Right ventricle myocardium superior (tissue), 1 donor: ENCODE data around the gene TARS1. TPM values are rescaled to one million over a fixed set of nuclear protein-coding genes. Genes with fewer than 3 reads are reported as not detected.

ENCODE experiments used
- ATAC-seq: fragments of 200-7000 bp; cut with Tn5 transposase; one replicate; pipeline ENCODE4 v1.9.1; 2020; ENCODE audit warnings: mild to moderate bottlenecking; ENCODE audit not compliant: poor library complexity
- DNase-seq: peaks from one replicate; pipeline ENCODE4 v3.0.0-alpha.2; 2020
- intact Hi-C: fragments of 100-400 bp; cut with DNase I; formaldehyde crosslinking; loops from one replicate; pipeline ENCODE4 v1.11.2; 2022
- long read RNA-seq: library from polyadenylated mRNA; unstranded; transcript quantifications from one replicate; pipeline ENCODE4 v2.0.0, GENCODE V29; 2021
- total RNA-seq: library from RNA; stranded (reverse); fragmentation: NEBNext Ultra II Directional; extraction: Animal tissue kit (Norgen Biotek cat#: 25700); gene quantifications from one replicate; pipeline ENCODE4 v1.2.1, GENCODE V29; 2021
- donor health status: DM: no; HTN: yes; CAD: no; lungs with severe emphysema.

TARS1 gene
- 63.4 TPM for total RNA-seq
- long read RNA-seq, full-length matches to known transcripts = 124 of 129 reads
- long read RNA-seq, partial matches to known transcripts = 2 of 129 reads
- long read RNA-seq, other reads (novel, unspliced or antisense) = 3 of 129 reads

DNA sequence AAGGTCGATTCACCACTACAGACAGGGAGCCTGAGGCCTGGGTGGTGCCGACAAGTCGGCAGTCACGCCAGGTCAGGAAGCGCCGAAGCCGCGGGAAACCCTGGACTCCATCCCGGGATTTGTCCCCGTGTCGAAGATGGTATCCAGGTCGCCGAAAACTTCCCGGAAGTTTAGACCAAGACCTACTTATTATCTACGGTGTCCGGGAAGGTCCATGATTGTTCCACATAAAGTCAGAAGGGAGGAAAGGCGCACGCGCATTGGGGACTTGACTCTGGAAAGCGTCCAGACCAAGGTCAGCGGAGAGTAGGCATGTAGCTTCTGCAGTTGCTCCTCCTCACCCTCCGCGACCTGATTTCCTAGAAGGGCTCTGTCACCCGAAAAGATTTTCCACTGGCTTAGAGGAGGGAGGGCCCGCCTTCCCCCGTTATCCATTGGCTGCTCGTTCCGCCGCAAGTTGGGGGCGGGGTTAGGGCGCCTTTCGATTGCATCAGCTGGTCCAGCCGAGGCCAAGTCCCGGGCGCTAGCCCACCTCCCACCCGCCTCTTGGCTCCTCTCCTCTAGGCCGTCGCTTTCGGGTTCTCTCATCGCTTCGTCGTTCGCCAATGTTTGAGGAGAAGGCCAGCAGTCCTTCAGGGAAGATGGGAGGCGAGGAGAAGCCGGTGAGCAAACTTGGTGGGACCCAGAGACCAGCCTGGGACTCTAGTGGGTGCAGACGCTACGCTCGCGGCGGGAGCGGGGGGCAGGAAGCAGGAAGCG lies at the start of gene TARS1:
TSS of gene TARS1 (plus strand) at position 484 of the 759 bp plus-strand sequence. CDS start at position 606, 122 bp downstream.
- DNase-seq (peak; percentile 98), ATAC-seq (peak; percentile 98)
- intact Hi-C loops = loop anchor here (10.0 kb wide), 1 partner anchor 1474 kb away; the partner anchor contains the start of genes BRIX1 and RAD1

DNA sequence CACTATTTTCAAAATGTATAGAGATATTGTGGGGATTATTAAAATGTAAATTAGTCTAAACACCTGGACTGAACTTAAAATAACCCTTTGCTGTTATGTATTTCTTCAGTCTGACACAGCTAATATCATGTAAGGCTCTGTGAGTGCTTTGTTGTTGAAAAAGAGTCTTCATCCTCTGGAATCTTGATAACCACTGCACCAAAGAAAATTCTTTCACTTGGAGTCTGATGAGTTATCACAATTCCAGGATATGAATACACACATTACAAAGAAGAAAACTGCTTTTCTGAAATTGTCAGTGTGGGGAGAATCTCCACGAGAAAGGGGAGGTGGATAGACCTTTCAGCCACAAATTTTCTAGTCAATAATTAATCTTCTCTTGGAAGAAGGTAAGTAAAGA lies 42.3 kb upstream of the TARS1 start:
- no peak for DNase-seq
- ATAC-seq = no peak
- intact Hi-C loops = no loop called here

DNA sequence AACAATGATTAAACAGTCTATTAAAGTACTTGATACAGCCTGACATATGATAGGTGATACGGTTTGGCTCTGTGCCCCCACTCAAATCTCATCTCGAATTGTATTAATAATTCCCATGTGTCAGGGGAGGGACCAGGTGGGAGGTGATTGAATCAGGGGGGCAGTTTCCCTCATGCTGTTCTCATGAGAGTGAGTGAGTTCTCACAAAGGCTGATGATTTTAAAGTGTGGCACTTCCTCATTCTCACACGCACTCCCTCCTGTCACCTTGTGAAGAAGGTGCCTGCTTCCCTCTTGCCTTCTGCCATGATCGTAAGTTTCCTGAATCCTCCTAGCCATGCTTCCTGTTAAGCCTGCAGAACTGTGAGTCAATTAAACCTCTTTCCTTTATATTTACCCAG lies 40.1 kb upstream of the TARS1 start:
- no peak for DNase-seq

DNA sequence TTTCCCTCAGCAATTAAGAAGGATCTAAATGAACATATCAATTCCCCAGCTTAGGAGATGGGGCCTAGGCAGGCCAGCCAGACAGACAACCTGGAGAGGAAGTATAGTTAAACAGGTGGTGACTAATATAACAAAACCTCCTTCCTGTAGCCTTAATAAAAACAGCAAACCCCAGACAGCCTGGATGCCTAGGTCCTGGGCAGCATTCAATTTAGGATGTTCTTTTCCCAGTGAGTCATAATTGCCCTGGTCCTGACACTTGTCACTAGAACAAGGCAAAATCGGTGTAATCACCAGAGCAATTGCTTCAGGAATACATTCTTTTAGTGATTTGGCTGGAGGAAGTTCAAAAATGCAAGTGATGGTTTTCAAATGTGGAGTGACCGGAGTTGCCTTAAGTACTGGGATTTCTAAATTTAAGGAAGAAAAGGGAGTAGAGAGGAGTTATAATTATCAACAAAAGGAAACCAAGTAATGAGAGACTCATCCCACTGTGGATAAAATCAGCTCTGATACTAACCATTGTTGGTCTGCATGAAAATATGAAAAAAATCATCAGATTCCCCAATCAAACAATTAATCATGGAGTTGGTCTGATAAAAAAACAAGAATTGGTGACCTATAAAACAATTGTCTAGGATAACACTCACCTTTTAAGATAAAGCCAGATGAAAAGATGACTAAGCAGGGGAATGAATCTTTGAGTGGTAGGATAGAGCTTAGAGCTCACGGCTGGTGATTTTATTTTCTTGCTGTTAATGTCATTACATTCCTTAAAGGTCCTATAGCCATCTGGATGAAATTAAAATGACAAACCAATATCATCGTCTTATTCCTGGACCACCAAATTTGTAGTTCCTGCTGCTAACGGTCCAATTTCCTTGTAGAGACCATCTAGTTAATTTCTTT lies 39.0 kb upstream of the TARS1 start:
- intact Hi-C loops = no loop called here
- DNase-seq = no peak
- no peak for ATAC-seq

More for the DNA sequence above, 40.1 kb upstream of the TARS1 start:
- ATAC-seq = no peak
- intact Hi-C loops = no loop called here

DNA sequence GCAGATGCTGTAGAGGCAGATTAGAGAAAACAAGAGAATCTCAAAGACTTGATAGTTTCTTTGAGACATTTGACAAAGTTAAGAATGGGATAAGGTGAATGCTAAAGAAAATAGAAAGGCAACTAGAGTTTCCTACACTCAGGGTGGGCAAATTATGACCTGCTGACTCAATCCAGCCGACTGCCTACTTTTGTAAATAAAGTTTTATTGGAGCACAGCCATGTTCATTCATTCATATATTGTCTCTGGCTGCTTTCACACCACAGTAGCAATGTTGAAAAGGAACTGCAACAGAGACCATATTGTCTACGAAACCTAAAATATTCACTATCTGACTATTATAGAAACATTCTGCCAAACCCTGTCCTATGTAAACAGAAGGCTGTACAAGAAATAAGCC lies 37.6 kb upstream of the TARS1 start:
- intact Hi-C loops = no loop called here
- ATAC-seq = no peak
- no peak for DNase-seq

DNA sequence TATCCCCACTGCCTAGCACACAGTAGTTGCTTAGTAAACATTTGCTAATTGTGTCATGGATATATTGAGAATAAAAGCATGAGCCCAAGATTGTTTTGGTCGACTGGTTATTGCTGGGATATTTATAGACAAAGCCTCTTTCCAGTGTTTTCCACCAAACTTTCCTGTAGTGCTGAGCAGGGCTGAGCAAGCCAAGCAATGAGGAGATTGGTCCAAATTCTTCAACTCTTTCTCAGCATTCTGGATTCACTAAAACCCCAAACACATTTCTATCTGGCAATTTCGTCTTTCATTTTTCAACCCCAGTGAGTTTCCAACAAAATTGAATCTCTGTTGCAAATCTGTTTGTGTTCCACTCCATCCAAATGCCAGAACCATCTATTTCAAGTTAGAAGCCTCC lies 31.9 kb upstream of the TARS1 start:
- DNase-seq (no peak), ATAC-seq (no peak)
- intact Hi-C loops = no loop called here

DNA sequence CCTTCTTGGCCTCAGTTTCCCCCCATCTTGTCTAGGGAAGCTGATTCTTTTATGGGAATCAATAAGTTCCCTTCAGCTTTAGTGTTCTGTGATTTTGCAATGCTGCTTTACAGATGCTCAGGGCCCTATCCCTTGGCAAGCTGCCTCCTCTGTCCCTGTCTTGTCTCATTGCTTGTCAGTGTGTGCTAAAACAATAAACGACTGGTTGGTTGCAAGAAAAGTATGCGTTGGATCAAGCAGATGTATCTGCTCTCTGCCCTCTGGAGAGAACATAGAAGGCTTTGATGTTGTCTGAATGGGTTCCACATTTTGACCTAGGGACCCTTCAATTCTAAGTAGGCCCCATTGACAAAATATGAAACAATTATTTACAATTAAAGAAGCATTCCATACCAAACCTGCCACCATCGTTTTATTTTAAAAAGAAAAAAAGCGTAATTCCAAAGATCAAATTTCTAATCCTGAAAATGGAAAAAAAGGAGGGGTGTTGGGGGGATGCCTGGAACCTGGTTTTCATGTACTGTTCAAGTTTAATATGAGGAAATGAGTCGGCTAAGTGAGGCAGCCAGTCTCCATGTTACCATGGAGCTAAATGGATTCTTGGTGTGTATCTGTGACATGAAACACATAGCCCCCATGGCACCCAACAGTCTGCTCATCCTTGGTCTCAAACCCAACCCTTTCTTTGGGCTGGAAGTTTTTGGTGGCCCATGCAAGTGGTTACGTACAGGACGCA lies 31.2 kb upstream of the TARS1 start:
- intact Hi-C loops = no loop called here
- DNase-seq (no peak), ATAC-seq (no peak)

DNA sequence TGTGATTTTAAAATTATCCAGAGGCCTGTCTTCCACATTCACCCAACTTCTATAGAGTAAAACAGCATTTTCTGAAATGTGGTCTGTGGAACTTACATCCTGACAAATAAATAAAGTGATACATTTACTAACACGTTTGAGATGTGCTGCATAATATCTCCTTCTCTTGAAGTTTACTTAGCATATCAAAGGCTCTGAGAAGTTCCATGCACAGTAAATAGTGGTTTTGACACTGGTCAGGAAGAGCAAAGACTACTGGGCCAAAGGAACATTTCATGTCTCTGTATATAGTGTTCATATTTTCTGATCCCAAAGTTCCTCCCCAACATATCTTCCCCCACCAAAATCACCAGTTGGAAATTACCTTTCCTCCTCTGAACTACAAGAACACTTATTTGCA lies 30.5 kb upstream of the TARS1 start:
- ATAC-seq (no peak), DNase-seq (no peak)
- intact Hi-C loops = no loop called here

DNA sequence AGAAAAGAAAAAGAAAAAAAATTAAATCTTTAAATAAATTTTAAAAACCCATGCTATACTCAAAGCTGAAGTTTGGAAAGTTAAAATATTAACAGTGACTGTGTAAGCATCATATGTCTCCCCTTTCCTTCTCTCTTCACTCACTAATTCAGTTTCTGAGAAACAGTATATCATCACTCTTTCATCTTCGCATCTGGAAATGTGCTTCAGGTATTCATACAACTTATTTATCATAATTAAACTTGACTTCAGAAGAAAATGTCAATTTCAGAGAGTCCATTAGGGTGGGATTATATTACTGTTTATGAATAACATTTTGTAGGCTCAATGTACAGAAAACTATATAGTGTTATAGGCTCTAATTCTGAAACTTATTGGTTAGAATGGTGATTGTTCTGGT lies 29.3 kb upstream of the TARS1 start:
- ATAC-seq (no peak), DNase-seq (no peak)
- intact Hi-C loops = no loop called here

DNA sequence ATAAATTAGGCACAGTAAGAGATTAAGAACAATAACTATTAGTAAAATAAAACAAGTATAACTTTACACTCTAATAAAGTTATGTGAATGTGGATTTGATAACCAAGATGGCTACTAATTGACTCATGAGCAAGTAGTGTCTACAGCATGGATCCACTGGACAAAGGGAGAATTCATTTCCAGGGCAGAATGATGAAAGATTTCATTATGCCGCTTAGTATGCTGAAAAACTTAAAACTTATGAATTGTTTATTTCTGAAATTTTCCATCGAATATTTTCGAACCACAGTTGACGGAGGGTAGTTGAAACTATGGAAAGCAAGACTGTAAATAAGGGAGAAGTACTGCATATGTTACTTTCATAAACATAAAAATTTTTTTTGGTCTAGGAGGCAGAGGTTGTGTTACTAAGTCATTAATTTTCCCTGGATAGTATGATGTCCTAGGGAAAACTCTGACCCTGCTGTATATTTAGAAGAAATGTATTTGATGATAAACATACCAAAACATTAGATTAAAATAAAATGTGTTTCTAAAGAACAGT lies 24.9 kb upstream of the TARS1 start:
- intact Hi-C loops = no loop called here
- ATAC-seq = no peak
- no peak for DNase-seq

DNA sequence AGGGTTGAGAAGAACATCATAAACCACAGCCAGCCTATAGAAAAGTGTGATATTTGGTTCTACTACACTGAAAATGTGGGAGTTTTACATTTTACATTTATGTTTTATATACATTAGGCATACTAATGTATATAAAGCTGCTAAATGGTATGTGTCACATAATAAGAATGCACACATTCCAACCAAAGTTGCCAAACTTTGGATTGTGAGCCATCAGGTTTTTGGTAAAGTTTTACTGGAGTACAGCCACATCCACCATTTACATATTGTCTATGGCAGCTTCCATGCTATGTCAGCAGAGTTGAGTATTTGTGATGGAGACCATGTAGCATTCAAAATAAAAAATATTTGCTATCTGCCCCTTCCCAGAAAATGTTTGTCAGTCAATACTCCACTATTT lies 23.1 kb upstream of the TARS1 start:
- ATAC-seq (no peak), DNase-seq (no peak)
- intact Hi-C loops = no loop called here

DNA sequence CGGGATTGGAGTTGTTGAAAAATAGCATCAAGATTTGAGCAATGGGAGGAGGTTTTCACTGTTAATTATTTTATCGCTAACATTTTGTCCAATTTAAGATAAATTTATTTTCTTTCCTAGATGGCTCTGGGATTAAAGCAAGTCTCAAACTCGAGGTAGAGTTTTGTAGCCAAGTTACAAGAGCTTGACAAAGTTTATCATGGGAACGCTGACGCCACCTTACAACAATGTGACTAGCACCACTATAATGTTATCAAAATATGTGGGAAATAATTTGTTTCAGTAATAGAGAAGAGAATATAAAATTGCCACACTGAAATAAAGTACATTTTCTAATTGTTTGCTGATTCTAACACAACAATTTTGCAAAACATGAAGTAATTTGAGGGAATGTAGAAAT lies 19.8 kb upstream of the TARS1 start:
- DNase-seq (no peak), ATAC-seq (no peak)
- intact Hi-C loops = no loop called here

DNA sequence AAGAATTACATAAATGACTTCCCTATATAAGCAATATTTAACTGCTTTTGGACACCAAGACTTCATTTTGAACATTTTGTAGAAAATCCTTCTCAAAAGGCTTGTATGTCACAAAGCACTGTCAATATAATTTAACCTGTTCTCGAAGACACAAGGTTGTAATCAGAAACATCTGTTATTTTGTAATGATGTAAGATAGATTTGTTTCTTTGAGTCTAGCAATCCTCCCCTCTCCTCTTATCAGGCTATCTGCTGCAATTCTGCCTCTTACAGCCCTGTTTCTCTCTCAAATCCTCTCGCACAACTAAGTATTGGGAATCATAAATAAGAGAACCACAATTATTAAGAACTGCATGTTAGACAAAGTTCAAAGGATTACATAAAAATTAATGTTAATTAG lies 18.6 kb upstream of the TARS1 start:
- ATAC-seq (no peak), DNase-seq (no peak)
- intact Hi-C loops = no loop called here

DNA sequence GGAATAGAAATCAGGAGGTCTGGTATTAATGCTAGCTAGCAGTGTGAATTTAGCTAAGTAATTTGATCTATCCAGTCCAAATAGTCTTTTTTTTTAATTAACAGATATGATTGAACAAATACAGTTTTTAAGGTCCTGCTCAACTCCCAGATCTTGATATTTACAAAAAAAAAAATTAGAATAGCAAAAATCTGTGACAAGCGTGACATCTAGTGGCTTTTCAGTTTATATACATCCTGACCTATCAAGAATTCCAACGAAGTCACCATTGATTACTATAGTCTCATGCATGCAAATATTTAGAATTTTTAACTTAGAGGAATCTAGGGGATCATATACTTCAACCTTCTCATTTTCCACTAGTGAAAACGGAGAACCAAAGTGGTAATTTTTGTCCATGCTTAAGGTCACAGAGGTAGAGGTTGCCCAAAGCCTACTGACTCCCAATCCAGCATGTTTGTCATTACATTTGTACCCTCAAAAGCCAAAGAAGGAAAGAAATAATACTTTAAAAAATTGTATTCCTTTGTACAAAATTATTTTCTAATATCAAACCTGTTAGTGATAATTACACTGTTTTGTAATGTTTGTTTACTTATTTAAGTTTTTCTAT lies 17.6 kb upstream of the TARS1 start:
- DNase-seq = no peak
- intact Hi-C loops = no loop called here
- peak; percentile 49 for ATAC-seq

DNA sequence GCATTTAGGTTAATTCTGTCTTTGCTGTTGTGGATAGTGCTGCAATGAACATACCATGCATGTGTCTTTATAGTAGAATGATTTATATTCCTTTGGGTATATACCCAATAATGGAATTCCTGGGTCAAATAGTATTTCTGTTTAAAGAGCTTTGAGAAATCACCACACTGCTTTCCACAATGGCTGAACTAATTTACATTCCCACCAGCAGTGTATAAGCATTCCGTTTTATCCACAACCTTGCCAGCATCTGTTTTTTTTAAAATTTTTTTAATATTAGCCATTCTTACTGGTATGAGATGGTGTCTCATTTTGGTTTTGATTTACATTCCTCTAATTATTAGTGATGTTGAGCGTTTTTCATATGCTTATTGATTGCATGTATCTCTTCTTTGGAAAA lies 15.5 kb upstream of the TARS1 start:
- intact Hi-C loops = no loop called here
- DNase-seq (no peak), ATAC-seq (no peak)

DNA sequence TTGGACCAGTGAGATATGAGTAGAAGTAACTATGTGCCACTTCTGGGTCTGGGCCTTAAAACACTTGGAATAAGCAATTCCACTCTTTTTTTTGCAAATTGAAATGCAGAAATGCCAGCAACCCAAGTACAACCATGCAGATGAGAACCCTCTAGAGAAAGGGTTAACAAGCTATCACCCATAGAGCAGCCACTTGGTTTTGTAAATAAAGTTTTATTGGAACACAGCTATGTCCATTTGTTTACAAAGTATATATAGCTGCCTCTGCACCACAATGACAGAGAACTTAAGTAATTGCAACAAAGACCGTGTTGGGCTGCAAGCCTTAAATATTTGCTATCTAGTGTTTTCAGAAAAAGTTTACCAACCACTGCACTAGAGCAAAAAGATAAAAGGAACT lies 9.8 kb upstream of the TARS1 start:
- no peak for ATAC-seq
- no peak for DNase-seq
- intact Hi-C loops = loop anchor here (5.0 to 10.0 kb wide), 2 partner anchors 501 to 534 kb away; no protein-coding TSS in a partner anchor

DNA sequence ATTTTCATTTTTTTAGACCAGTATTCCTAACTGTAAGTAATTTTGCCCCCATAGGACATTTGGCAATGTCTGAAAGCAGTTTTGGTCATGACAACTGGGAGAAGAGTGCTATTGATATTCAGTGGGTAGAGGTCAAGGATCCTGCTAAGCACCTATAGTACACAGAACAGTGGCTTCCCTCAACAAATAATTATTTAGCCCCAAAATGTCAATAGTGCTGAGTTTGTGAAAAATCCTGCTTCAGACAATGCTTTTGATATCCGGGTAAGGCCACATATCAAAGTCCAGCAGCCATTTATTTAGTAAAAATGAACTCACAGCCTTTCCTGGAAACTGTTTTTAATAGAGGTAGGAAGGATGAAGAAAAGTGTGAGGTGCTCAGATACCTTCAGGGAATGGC lies 8.1 kb upstream of the TARS1 start:
- DNase-seq (no peak), ATAC-seq (no peak)
- intact Hi-C loops = loop anchor here (5.0 to 10.0 kb wide), 2 partner anchors 500 to 532 kb away; no protein-coding TSS in a partner anchor
